Body of pancreas (tissue), 4 donors: ENCODE measurements around the gene KCNAB2.

Source experiments
- POLR2A ChIP-seq, 3 donors: fragments of 450-650 bp; IDR thresholded peaks; one replicate each; pipeline ENCODE4 v1.6.1; 2016; ENCODE audit warnings: antibody characterized with exemption in 3 of 3, mild to moderate bottlenecking in 2 of 3
- TF ChIP-seq, protein P1 (sequence below), 7 experiments: fragments of 450-650 bp in 4 of 7; fragments of 200-600 bp in 3 of 7; sonication (generic) in 3 of 7; IDR thresholded peaks; one replicate each; pipeline ENCODE4 v1.5.1; 2016 to 2019; ENCODE audit warnings: antibody characterized with exemption in 7 of 7

GRCh38 chr1:6008696-6009095, 37.0 kb upstream of the KCNAB2 start:
- TF ChIP-seq, protein P1, sequence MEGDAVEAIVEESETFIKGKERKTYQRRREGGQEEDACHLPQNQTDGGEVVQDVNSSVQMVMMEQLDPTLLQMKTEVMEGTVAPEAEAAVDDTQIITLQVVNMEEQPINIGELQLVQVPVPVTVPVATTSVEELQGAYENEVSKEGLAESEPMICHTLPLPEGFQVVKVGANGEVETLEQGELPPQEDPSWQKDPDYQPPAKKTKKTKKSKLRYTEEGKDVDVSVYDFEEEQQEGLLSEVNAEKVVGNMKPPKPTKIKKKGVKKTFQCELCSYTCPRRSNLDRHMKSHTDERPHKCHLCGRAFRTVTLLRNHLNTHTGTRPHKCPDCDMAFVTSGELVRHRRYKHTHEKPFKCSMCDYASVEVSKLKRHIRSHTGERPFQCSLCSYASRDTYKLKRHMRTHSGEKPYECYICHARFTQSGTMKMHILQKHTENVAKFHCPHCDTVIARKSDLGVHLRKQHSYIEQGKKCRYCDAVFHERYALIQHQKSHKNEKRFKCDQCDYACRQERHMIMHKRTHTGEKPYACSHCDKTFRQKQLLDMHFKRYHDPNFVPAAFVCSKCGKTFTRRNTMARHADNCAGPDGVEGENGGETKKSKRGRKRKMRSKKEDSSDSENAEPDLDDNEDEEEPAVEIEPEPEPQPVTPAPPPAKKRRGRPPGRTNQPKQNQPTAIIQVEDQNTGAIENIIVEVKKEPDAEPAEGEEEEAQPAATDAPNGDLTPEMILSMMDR (IDR thresholded peaks at IDR 0.05): no peak
- no peak for TF ChIP-seq POLR2A (IDR thresholded peaks at IDR 0.05)
